ENCODE results near the gene KDM3B.

DNA sequence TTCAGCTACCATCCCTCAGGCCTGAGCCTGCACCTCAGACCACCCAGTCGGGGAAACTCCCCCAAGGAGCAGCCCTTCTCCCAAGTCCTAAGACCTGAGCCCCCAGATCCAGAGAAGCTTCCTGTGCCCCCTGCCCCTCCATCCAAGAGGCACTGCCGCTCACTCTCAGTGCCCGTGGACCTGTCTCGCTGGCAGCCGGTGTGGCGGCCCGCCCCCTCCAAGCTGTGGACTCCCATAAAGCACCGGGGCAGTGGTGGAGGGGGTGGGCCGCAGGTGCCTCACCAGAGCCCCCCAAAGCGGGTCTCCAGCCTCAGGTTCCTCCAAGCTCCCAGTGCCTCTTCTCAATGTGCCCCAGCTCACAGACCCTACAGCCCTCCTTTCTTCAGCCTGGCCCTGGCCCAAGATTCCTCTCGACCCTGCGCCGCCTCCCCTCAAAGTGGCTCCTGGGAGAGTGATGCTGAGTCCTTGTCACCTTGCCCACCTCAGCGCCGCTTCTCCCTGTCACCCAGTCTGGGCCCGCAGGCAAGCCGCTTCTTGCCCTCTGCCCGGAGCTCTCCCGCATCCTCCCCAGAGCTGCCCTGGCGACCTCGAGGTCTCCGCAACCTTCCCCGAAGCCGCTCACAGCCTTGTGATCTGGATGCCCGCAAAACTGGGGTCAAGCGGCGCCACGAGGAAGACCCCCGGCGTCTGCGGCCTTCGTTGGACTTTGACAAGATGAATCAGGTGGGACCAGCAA is 7.4 kb upstream of the KDM3B start:
- TF ChIP-seq POLR2A (IDR thresholded peaks at IDR 0.05): no peak
- TF ChIP-seq, protein P1, sequence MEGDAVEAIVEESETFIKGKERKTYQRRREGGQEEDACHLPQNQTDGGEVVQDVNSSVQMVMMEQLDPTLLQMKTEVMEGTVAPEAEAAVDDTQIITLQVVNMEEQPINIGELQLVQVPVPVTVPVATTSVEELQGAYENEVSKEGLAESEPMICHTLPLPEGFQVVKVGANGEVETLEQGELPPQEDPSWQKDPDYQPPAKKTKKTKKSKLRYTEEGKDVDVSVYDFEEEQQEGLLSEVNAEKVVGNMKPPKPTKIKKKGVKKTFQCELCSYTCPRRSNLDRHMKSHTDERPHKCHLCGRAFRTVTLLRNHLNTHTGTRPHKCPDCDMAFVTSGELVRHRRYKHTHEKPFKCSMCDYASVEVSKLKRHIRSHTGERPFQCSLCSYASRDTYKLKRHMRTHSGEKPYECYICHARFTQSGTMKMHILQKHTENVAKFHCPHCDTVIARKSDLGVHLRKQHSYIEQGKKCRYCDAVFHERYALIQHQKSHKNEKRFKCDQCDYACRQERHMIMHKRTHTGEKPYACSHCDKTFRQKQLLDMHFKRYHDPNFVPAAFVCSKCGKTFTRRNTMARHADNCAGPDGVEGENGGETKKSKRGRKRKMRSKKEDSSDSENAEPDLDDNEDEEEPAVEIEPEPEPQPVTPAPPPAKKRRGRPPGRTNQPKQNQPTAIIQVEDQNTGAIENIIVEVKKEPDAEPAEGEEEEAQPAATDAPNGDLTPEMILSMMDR (IDR thresholded peaks at IDR 0.05): no peak
- no peak for TF ChIP-seq EP300 (IDR thresholded peaks at IDR 0.05)

Data from ovary (tissue), 3 donors.